PC-3 (cell line): ENCODE data around the gene CASP8AP2.

Experiments
- CTCF ChIP-seq: fragments of 300-600 bp; sonication (generic); conservative IDR thresholded peaks from 2 replicates; pipeline ENCODE4 v1.5.1; 2017; ENCODE audit warnings: antibody characterized with exemption, low read depth, mild to moderate bottlenecking, low read length
- EZH2phosphoT487 ChIP-seq: fragments of 300-600 bp; sonication (generic); IDR thresholded peaks from 2 replicates; pipeline ENCODE4 v1.6.1; 2018; ENCODE audit warnings: mild to moderate bottlenecking, antibody characterized with exemption, low read length, borderline replicate concordance

DNA sequence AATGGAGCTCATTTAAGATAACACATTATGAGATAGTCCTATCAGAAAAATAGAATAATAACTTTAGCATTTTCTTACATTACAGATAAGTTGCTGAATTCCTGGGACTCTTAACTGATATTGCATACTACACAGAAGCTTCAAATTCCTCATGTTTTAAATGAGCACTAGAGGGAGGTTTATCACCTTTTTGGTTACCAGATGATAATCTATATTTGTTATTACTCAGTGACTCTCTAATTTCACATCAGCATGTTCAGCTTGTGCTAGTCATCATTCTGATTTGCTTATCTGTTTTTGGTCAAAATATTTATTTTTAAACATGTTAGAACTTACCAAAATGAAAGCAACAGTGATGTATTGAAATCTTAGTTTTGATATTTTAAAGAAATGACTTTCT, 44.0 kb downstream of the CASP8AP2 start:
- TF ChIP-seq CTCF (no peak), EZH2phosphoT487 (no peak)
